ENCODE measurements around the gene OR10A2. TPM values are rescaled to one million over a fixed set of nuclear protein-coding genes. Genes with fewer than 3 reads are reported as not detected.

The OR10A2 gene
- total RNA-seq, 2 experiments from 2014 or later, result not detected

GRCh38 chr11:6824136-6824823, 38.6 kb upstream of the OR10A2 start:
- ChIA-PET CTCF (interaction anchor here (0.9 to 3.9 kb wide), 5 partner anchors 12 to 618 kb away, joined by 3 to 19 read pairs (median 5); partner anchors contain the start of gene OR10A2), POLR2A (interaction anchor here (1.5 kb wide), 1 partner anchor 10 kb away, joined by 4 read pairs; no protein-coding TSS in a partner anchor)
- H3K4me3 Mint-ChIP-seq, result no peak overlapping the region
- DNase-seq, result no peak
- H3K9me3 Mint-ChIP-seq, result no peaks in the 10 kb centered on the region
- no peaks in the 10 kb centered on the region for H3K4me1 Mint-ChIP-seq (ENCODE audit: low read depth)
- intact Hi-C loops (cut with micrococcal nuclease), result no loop called here
- ATAC-seq, result no peak
- H3K27ac Mint-ChIP-seq, result no peak overlapping the region
- peaks cover 7% of the 10 kb centered on the region for H3K27me3 Mint-ChIP-seq
- TF ChIP-seq CTCF (IDR thresholded peaks at IDR 0.05), result no peak
- no peaks in the 10 kb centered on the region for H3K36me3 Mint-ChIP-seq (ENCODE audit: low read depth)

- H3K9me3 Mint-ChIP-seq, result no peaks in the 10 kb centered on the region
Observed at GRCh38 chr11:6825231-6825744, 37.6 kb upstream of the OR10A2 start.

GRCh38 chr11:6828103-6828502, 34.8 kb upstream of the OR10A2 start:
- H3K27me3 Mint-ChIP-seq, result peaks cover 2% of the 10 kb centered on the region
- ATAC-seq (no peak), DNase-seq (no peak)
- intact Hi-C loops (cut with micrococcal nuclease), result no loop called here
- H3K4me1 Mint-ChIP-seq (ENCODE audit: low read depth), result no peaks in the 10 kb centered on the region
- ChIA-PET CTCF (no interaction called here), POLR2A (no interaction called here)
- H3K27ac Mint-ChIP-seq, result no peak overlapping the region
- H3K4me3 Mint-ChIP-seq, result no peak overlapping the region
- no peaks in the 10 kb centered on the region for H3K36me3 Mint-ChIP-seq (ENCODE audit: low read depth)
- H3K9me3 Mint-ChIP-seq, result no peaks in the 10 kb centered on the region
- TF ChIP-seq CTCF (IDR thresholded peaks at IDR 0.05), result no peak

More at GRCh38 chr11:6825231-6825744, 37.6 kb upstream of the OR10A2 start:
- POLR2A ChIA-PET, result interaction anchor here (1.5 kb wide), 1 partner anchor 9 kb away, joined by 4 read pairs; no protein-coding TSS in a partner anchor
- CTCF ChIA-PET, result interaction anchor here (0.9 to 3.9 kb wide), 5 partner anchors 13 to 617 kb away, joined by 3 to 19 read pairs (median 5); partner anchors contain the start of gene OR10A2
- DNase-seq (no peak), ATAC-seq (no peak)
- H3K27ac Mint-ChIP-seq, result no peak overlapping the region
- peaks cover 6% of the 10 kb centered on the region for H3K27me3 Mint-ChIP-seq
- intact Hi-C loops (cut with micrococcal nuclease), result no loop called here
- no peak overlapping the region for H3K4me3 Mint-ChIP-seq
- no peak for TF ChIP-seq CTCF (IDR thresholded peaks at IDR 0.05)
- no peaks in the 10 kb centered on the region for H3K36me3 Mint-ChIP-seq (ENCODE audit: low read depth)
- H3K4me1 Mint-ChIP-seq (ENCODE audit: low read depth), result no peaks in the 10 kb centered on the region

- H3K27me3 Mint-ChIP-seq, result peaks cover 2% of the 10 kb centered on the region
- H3K9me3 Mint-ChIP-seq, result no peaks in the 10 kb centered on the region
- TF ChIP-seq CTCF (IDR thresholded peaks at IDR 0.05), result no peak
- H3K4me1 Mint-ChIP-seq (ENCODE audit: low read depth), result no peaks in the 10 kb centered on the region
- ChIA-PET CTCF (interaction anchor here (2.4 kb wide), 1 partner anchor 21 kb away, joined by 11 read pairs; no protein-coding TSS in a partner anchor), POLR2A (interaction anchor here (1.4 kb wide), 1 partner anchor 9 kb away, joined by 4 read pairs; no protein-coding TSS in a partner anchor)
- intact Hi-C loops (cut with micrococcal nuclease), result no loop called here
- DNase-seq (no peak), ATAC-seq (no peak)
- no peaks in the 10 kb centered on the region for H3K36me3 Mint-ChIP-seq (ENCODE audit: low read depth)
- H3K4me3 Mint-ChIP-seq, result no peak overlapping the region
- H3K27ac Mint-ChIP-seq, result no peak overlapping the region
Observed at GRCh38 chr11:6833356-6833755, 29.5 kb upstream of the OR10A2 start.

- POLR2A ChIA-PET, result interaction anchor here (1.4 kb wide), 1 partner anchor 10 kb away, joined by 4 read pairs; no protein-coding TSS in a partner anchor
- intact Hi-C loops (cut with micrococcal nuclease), result no loop called here
- H3K4me1 Mint-ChIP-seq (ENCODE audit: low read depth), result no peaks in the 10 kb centered on the region
- ATAC-seq, result no peak
- no peak for DNase-seq
- H3K4me3 Mint-ChIP-seq, result no peak overlapping the region
- no peak for TF ChIP-seq CTCF (IDR thresholded peaks at IDR 0.05)
- CTCF ChIA-PET, result interaction anchor here (2.4 kb wide), 1 partner anchor 22 kb away, joined by 11 read pairs; no protein-coding TSS in a partner anchor
- no peaks in the 10 kb centered on the region for H3K36me3 Mint-ChIP-seq (ENCODE audit: low read depth)
- no peaks in the 10 kb centered on the region for H3K9me3 Mint-ChIP-seq
- peaks cover 2% of the 10 kb centered on the region for H3K27me3 Mint-ChIP-seq
- H3K27ac Mint-ChIP-seq, result no peak overlapping the region
Observed at GRCh38 chr11:6834021-6834420, 28.8 kb upstream of the OR10A2 start.

Data from activated CD8-positive, alpha-beta T cell treated with anti-CD3 and anti-CD28 coated beads for 36 hours (primary cell).